Parathyroid adenoma (tissue), 2 donors: ENCODE data around the gene B3GALNT2.
"Not testable (repeated sequence)": the region's sequence is repeated elsewhere in the genome, so short reads cannot be mapped to it uniquely, and the experiment has no call there.

ENCODE experiments used
- H2AFZ ChIP-seq: fragments of 300-600 bp; sonication (generic); one replicate; pipeline ENCODE4 v1.7.0; 2017; ENCODE audit warnings: antibody characterized with exemption, mild to moderate bottlenecking
- H3K27ac ChIP-seq: fragments of 300-600 bp; sonication (generic); one replicate; pipeline ENCODE4 v1.7.0; 2017
- H3K27me3 ChIP-seq: fragments of 300-600 bp; sonication (generic); one replicate; pipeline ENCODE4 v1.7.0; 2017; ENCODE audit warnings: low read length; ENCODE audit not compliant: control insufficient read depth, insufficient read depth
- H3K36me3 ChIP-seq: fragments of 300-600 bp; sonication (generic); one replicate; pipeline ENCODE4 v1.7.0; 2017; ENCODE audit warnings: low read length; ENCODE audit not compliant: control insufficient read depth, insufficient read depth
- H3K4me1 ChIP-seq: fragments of 300-600 bp; sonication (generic); one replicate; pipeline ENCODE4 v1.7.0; 2017; ENCODE audit warnings: control low read depth
- H3K4me2 ChIP-seq: fragments of 300-600 bp; sonication (generic); one replicate; pipeline ENCODE4 v1.7.0; 2017; ENCODE audit warnings: low read length
- H3K4me3 ChIP-seq: fragments of 300-600 bp; sonication (generic); one replicate; pipeline ENCODE4 v1.7.0; 2017; ENCODE audit warnings: low read depth, low read length
- H3K79me2 ChIP-seq: fragments of 300-600 bp; sonication (generic); one replicate; pipeline ENCODE4 v1.7.0; 2017; ENCODE audit warnings: control low read depth
- H3K9ac ChIP-seq: fragments of 300-600 bp; sonication (generic); one replicate; pipeline ENCODE4 v1.7.0; 2017; ENCODE audit warnings: mild to moderate bottlenecking
- H3K9me3 ChIP-seq: fragments of 300-600 bp; sonication (generic); one replicate; pipeline ENCODE4 v1.7.0; 2017; ENCODE audit warnings: low read length; ENCODE audit not compliant: control insufficient read depth
- TF ChIP-seq, protein P1 (sequence below): fragments of 300-600 bp; sonication (generic); IDR thresholded peaks from one replicate; pipeline ENCODE4 v1.7.0; 2017; ENCODE audit warnings: antibody characterized with exemption, mild to moderate bottlenecking
- donor health status: primary hyperparathyroidism.

B3GALNT2 gene

DNA sequence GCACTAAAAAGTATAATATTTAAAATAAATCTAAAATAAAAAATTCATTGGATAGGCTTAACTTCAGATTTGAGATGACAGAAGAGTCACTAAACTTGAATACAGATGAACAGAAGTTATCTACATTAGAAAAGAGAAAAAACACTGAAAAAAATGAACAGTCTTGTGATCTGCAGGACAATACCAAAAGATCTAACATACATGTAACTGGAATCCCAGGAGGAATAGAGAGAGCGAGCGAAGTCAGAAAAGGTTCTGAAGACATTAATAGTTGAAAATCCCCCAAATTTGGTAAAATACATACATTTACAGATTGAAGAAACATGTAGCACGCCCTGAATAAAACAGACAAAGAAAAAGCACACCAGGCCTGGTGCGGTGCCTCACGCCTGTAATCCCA, 21.2 kb downstream of the B3GALNT2 start:
- Histone ChIP-seq H3K27ac (no peak overlapping the region), H2AFZ (no peak overlapping the region), H3K27me3 (no peaks in the 10 kb centered on the region), H3K4me2 (no peak overlapping the region), H3K9ac (no peak overlapping the region), H3K4me3 (no peak overlapping the region), H3K9me3 (no peaks in the 10 kb centered on the region), H3K4me1 (no peaks in the 10 kb centered on the region), H3K36me3 (no peaks in the 10 kb centered on the region), H3K79me2 (no peaks in the 10 kb centered on the region)
- TF ChIP-seq, protein P1, sequence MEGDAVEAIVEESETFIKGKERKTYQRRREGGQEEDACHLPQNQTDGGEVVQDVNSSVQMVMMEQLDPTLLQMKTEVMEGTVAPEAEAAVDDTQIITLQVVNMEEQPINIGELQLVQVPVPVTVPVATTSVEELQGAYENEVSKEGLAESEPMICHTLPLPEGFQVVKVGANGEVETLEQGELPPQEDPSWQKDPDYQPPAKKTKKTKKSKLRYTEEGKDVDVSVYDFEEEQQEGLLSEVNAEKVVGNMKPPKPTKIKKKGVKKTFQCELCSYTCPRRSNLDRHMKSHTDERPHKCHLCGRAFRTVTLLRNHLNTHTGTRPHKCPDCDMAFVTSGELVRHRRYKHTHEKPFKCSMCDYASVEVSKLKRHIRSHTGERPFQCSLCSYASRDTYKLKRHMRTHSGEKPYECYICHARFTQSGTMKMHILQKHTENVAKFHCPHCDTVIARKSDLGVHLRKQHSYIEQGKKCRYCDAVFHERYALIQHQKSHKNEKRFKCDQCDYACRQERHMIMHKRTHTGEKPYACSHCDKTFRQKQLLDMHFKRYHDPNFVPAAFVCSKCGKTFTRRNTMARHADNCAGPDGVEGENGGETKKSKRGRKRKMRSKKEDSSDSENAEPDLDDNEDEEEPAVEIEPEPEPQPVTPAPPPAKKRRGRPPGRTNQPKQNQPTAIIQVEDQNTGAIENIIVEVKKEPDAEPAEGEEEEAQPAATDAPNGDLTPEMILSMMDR = no peak

DNA sequence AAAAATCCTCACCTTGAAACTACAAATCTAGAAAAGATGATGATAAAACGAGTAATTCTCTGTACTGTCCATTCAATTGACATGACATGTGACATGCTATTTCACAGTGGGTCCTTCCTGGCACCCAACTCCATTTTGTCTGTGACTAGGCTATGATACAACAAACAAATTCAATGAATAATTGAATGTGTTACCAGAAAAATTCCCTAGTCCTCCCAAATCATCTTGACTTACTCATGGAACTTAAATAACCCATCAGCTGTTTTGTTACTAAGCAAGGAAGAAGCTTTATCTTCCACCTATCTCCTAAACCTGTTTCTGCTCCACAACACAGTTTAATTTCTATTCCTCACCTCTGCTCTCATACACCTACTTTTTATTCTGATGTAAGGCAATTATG, 30.4 kb downstream of the B3GALNT2 start:
- Histone ChIP-seq H3K9ac (no peak overlapping the region), H3K36me3 (no peaks in the 10 kb centered on the region), H3K4me1 (no peaks in the 10 kb centered on the region), H3K27ac (no peak overlapping the region), H3K79me2 (no peaks in the 10 kb centered on the region), H3K27me3 (no peaks in the 10 kb centered on the region), H2AFZ (no peak overlapping the region), H3K4me3 (no peak overlapping the region), H3K4me2 (no peak overlapping the region), H3K9me3 (no peaks in the 10 kb centered on the region)
- TF ChIP-seq, protein P1 = no peak

DNA sequence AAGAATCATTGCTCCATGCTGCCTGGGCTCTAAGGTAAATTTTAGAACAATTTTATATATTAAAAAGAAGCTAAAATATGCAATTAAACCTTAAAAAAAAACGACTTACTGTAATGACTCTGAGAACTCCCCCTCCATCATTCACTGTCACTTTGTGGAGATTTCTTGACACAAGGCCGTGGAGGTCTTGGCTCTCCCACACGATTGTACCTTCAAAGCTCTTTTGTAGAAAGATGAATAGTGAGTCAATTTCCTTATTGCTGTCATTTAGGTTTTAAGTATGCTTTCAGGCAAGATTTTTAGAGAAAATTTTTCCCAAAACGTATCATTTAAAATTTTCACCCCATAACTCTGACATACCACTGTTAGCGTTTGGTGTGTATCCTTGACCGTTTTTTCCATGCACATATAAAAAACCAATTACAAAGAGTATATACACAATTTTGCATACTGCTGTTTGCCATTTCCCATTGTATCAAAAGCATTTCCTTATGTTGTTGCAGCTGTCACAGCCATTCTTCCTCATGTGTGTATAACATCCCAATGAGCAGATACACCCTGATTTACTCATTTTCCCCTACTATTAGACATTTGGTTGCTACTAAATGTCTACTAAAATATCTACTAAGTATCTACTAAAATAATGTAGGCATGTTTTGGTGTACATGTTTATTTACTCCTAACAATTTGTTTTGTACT, 33.4 kb downstream of the B3GALNT2 start:
- H3K4me1 ChIP-seq = no peaks in the 10 kb centered on the region
- no peaks in the 10 kb centered on the region for H3K79me2 ChIP-seq
- no peaks in the 10 kb centered on the region for H3K9me3 ChIP-seq
- H3K36me3 ChIP-seq = no peaks in the 10 kb centered on the region
- no peak overlapping the region for H3K9ac ChIP-seq
- no peak overlapping the region for H2AFZ ChIP-seq
- H3K4me3 ChIP-seq = no peak overlapping the region
- H3K4me2 ChIP-seq = no peak overlapping the region
- no peaks in the 10 kb centered on the region for H3K27me3 ChIP-seq
- no peak overlapping the region for H3K27ac ChIP-seq
- TF ChIP-seq, protein P1 = no peak

DNA sequence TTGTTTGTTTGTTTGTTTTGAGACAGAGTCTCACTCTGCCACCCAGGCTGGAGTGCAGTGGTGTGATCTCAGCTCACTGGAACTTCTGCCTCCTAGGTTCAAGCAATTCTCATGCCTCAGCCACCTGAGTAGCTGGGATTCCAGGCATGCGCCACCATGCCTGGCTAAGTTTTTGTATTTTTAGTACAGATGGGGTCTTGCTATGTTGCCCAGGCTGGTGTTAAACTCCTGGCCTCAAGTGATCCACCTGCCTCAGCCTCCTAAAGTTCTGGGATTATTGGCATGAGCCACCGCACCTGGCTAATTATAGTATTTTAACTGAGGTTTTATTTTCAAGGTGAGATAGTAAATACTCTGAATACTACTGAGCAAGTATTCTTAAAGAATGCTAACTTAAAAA, 34.4 kb downstream of the B3GALNT2 start:
- H3K4me3 ChIP-seq, H3K27ac ChIP-seq, H3K9ac ChIP-seq, H3K4me2 ChIP-seq, H3K9me3 ChIP-seq, H3K36me3 ChIP-seq, H3K79me2 ChIP-seq, H2AFZ ChIP-seq, H3K27me3 ChIP-seq, H3K4me1 ChIP-seq: not testable (repeated sequence)

DNA sequence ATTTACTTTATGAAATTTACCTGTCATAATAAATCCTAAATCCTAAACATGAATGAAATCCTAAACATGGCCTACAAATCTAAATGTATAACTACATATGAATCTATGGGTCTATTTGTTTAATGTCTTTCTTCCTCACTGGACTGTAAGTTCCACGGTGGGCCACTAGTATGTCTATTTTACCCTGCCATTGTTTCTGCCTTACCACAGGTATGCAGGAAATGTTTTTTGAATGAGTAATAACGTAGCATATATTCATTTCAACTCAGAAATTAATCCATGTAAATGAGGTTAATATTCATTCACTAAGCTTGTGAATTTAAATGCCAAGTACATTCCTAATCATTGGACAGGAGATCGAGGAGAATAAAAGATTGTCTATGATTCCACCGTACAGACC, 35.3 kb downstream of the B3GALNT2 start:
- no peak overlapping the region for H3K9ac ChIP-seq
- no peaks in the 10 kb centered on the region for H3K4me1 ChIP-seq

More for the DNA sequence above, 35.3 kb downstream of the B3GALNT2 start:
- TF ChIP-seq, protein P1 = no peak
- H3K79me2 ChIP-seq = no peaks in the 10 kb centered on the region
- H3K27ac ChIP-seq = no peak overlapping the region
- no peaks in the 10 kb centered on the region for H3K9me3 ChIP-seq
- H3K27me3 ChIP-seq = no peaks in the 10 kb centered on the region
- H3K4me2 ChIP-seq = no peak overlapping the region
- no peak overlapping the region for H2AFZ ChIP-seq
- H3K36me3 ChIP-seq = no peaks in the 10 kb centered on the region
- H3K4me3 ChIP-seq = no peak overlapping the region
